H1 (cell line): Measurements from ENCODE around the gene LPP. TPM values are rescaled to one million over a fixed set of nuclear protein-coding genes. Genes with fewer than 3 reads are reported as not detected.

Source experiments
- ASH2L ChIP-seq: fragments of 200-600, 300-600 bp; sonication (generic); IDR thresholded peaks from one replicate; pipeline ENCODE4 v1.7.1; 2017; ENCODE audit warnings: low read length
- CREB1 ChIP-seq: IDR thresholded peaks from 2 replicates; pipeline ENCODE4 v1.6.1; 2012; ENCODE audit warnings: inconsistent platforms
- KDM1A ChIP-seq: fragments of 200-600, 300-600 bp; sonication (generic); IDR thresholded peaks from 2 replicates; pipeline ENCODE4 v1.7.1; 2016; ENCODE audit warnings: mild to moderate bottlenecking, low read length, borderline replicate concordance
- SIN3A ChIP-seq, 2 experiments: IDR thresholded peaks in 1 of 2; conservative IDR thresholded peaks in 1 of 2; 2 replicates each; pipeline ENCODE4 v1.6.1; 2011 to 2012; ENCODE audit warnings: low read length in 2 of 2, improper control_type of control experiment in 1 of 2, low read depth in 1 of 2, mild to moderate bottlenecking in 1 of 2
- polyA plus RNA-seq, 7 experiments: library from polyadenylated mRNA; depleted of rRNA in 3 of 7; stranded (reverse) in 5 of 7; unstranded in 2 of 7; fragments of >200 nt in 5 of 7; fragments of 200-250 nt in 2 of 7; gene quantifications; 1 replicate in 5 of 7; 2 replicates in 1 of 7; 4 replicates in 1 of 7; pipeline versions ENCODE4 v1.2.1 to v1.2.3, GENCODE V29; 2011 to 2013; ENCODE audit warnings: missing spikeins in 2 of 7, mixed read lengths in 2 of 7
- total RNA-seq: library from RNA; stranded (reverse); fragmentation: NEBNext Ultra II Directional; extraction: Animal tissue kit (Norgen Biotek cat#: 25700); gene quantifications from 2 replicates; pipeline ENCODE4 v1.2.1, GENCODE V29; 2021
- TF ChIP-seq, protein P1 (sequence below): fragments of 300-600 bp; sonication (generic); IDR thresholded peaks from 2 replicates; pipeline ENCODE4 v1.7.1; 2012; ENCODE audit warnings: low read length, moderate library complexity, mild to moderate bottlenecking, inconsistent platforms; ENCODE audit not compliant: insufficient replicate concordance

LPP gene
- total and polyA plus RNA-seq, 2 of the 8 experiments (the other 6 are each of a cell fraction or from before 2014, with no cell fraction given): 10.0 to 53.3 TPM

DNA sequence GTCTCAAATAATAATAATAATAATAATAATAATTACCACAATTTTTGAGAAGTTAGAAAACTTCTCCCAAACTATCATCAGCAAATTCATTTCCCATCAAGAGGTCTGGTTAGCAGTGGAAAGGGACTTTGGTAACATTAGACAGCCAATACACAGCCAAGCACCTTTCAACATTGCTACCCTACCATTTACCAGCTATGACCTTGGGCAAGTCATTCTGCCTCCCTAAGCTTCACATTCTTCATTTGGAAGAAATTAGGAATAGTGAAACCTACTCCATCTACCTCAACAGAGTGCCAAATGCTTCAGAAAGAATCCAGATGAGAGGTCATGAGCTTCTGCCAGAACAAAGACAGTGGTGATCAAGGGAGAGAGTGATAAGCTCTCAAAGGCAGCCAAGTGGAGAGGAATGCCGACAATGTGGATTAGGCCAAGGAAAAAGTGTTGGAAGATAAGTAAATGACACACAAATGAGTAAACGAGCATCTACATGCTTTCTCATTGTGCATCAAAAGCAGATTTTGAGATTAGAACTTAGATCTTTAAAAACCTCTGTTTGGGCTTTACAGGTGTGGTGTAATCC is 42.9 kb upstream of the LPP start (continued):
- TF ChIP-seq, protein P1, sequence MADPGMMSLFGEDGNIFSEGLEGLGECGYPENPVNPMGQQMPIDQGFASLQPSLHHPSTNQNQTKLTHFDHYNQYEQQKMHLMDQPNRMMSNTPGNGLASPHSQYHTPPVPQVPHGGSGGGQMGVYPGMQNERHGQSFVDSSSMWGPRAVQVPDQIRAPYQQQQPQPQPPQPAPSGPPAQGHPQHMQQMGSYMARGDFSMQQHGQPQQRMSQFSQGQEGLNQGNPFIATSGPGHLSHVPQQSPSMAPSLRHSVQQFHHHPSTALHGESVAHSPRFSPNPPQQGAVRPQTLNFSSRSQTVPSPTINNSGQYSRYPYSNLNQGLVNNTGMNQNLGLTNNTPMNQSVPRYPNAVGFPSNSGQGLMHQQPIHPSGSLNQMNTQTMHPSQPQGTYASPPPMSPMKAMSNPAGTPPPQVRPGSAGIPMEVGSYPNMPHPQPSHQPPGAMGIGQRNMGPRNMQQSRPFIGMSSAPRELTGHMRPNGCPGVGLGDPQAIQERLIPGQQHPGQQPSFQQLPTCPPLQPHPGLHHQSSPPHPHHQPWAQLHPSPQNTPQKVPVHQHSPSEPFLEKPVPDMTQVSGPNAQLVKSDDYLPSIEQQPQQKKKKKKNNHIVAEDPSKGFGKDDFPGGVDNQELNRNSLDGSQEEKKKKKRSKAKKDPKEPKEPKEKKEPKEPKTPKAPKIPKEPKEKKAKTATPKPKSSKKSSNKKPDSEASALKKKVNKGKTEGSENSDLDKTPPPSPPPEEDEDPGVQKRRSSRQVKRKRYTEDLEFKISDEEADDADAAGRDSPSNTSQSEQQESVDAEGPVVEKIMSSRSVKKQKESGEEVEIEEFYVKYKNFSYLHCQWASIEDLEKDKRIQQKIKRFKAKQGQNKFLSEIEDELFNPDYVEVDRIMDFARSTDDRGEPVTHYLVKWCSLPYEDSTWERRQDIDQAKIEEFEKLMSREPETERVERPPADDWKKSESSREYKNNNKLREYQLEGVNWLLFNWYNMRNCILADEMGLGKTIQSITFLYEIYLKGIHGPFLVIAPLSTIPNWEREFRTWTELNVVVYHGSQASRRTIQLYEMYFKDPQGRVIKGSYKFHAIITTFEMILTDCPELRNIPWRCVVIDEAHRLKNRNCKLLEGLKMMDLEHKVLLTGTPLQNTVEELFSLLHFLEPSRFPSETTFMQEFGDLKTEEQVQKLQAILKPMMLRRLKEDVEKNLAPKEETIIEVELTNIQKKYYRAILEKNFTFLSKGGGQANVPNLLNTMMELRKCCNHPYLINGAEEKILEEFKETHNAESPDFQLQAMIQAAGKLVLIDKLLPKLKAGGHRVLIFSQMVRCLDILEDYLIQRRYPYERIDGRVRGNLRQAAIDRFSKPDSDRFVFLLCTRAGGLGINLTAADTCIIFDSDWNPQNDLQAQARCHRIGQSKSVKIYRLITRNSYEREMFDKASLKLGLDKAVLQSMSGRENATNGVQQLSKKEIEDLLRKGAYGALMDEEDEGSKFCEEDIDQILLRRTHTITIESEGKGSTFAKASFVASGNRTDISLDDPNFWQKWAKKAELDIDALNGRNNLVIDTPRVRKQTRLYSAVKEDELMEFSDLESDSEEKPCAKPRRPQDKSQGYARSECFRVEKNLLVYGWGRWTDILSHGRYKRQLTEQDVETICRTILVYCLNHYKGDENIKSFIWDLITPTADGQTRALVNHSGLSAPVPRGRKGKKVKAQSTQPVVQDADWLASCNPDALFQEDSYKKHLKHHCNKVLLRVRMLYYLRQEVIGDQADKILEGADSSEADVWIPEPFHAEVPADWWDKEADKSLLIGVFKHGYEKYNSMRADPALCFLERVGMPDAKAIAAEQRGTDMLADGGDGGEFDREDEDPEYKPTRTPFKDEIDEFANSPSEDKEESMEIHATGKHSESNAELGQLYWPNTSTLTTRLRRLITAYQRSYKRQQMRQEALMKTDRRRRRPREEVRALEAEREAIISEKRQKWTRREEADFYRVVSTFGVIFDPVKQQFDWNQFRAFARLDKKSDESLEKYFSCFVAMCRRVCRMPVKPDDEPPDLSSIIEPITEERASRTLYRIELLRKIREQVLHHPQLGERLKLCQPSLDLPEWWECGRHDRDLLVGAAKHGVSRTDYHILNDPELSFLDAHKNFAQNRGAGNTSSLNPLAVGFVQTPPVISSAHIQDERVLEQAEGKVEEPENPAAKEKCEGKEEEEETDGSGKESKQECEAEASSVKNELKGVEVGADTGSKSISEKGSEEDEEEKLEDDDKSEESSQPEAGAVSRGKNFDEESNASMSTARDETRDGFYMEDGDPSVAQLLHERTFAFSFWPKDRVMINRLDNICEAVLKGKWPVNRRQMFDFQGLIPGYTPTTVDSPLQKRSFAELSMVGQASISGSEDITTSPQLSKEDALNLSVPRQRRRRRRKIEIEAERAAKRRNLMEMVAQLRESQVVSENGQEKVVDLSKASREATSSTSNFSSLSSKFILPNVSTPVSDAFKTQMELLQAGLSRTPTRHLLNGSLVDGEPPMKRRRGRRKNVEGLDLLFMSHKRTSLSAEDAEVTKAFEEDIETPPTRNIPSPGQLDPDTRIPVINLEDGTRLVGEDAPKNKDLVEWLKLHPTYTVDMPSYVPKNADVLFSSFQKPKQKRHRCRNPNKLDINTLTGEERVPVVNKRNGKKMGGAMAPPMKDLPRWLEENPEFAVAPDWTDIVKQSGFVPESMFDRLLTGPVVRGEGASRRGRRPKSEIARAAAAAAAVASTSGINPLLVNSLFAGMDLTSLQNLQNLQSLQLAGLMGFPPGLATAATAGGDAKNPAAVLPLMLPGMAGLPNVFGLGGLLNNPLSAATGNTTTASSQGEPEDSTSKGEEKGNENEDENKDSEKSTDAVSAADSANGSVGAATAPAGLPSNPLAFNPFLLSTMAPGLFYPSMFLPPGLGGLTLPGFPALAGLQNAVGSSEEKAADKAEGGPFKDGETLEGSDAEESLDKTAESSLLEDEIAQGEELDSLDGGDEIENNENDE: no peak
- no peak for TF ChIP-seq SIN3A (conservative IDR thresholded peaks at IDR 0.05 in 1 of 2, IDR thresholded peaks at IDR 0.05 in 1 of 2; ENCODE audit: low read depth in 1 of 2, low read length in 2 of 2)
- no peak for TF ChIP-seq CREB1
- no peak for TF ChIP-seq KDM1A
- TF ChIP-seq ASH2L: no peak
